Cardiac fibroblast (primary cell): ENCODE results near the gene CPE.

ENCODE experiments used
- DNase-seq, 2 donors: peaks; one replicate each; pipeline versions ENCODE4 v3.0.0 to v3.0.0-alpha.2; 2010; ENCODE audit warnings: low read depth in 2 of 2
- H3K4me3 ChIP-seq, 2 donors: replicated peaks in 1 of 2; 1 replicate in 1 of 2; 2 replicates in 1 of 2; pipeline ENCODE4 v1.5.1; 2011; ENCODE audit warnings: low read depth in 2 of 2, low read length in 2 of 2, mild to moderate bottlenecking in 2 of 2, moderate library complexity in 1 of 2
- CTCF ChIP-seq: IDR thresholded peaks from one replicate; pipeline ENCODE4 v1.5.1; 2011; ENCODE audit warnings: low read depth, mild to moderate bottlenecking, low read length, inconsistent platforms

CPE gene

DNA sequence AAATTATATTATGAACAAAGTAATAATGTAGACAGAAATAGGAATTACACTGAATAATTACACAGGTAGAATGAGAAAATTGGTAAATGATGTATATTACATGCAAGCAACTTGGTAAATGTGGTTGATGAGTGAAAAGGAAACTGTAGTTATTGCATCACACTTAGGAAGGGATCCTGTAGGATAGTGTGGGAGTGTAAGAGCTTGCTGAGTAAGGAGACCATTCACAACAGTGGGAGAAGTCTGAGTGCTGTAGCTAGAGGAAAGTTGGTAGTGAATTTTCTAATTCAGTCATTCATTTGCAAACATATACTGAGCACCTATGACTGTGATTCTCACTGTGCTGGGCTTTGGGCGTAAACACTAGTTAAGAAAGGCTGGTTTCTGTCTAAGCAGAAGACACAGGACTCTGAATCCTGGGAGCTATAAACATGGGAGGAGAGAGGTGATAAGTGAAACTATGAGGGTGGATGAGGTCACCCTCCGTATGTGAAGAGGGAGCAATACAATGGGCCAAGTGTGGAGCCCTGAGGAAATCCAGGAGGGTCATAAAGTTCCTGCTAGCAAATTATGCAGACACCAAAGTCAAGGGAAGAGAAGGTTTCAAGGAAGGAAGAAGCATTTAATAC lies 14.2 kb upstream of the CPE start:
- DNase-seq = peak; percentile 32 to 66
- no peak overlapping the region for H3K4me3 ChIP-seq
- no peak for TF ChIP-seq CTCF

DNA sequence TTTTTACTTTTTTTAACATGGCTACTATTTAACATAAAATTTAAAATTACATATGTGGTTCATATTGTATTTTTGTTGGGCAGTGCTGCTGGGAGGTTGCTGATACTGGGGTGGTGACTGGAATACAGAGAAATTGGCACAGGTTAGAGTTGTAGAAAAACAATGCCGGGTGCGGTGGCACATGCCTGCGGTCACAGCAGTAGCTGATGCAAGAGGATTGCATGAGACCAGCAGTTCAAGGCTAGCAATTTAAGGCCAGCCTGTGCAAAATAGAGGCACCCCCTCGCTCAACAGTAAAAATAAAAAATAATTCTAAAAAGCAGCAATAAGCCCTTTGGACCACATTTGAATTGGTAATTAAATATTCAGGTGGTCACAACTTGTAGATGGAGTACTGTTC lies 11.8 kb upstream of the CPE start:
- no peak overlapping the region for H3K4me3 ChIP-seq
- peak in 1 of 2 donors; percentile 15 for DNase-seq
- no peak for TF ChIP-seq CTCF

DNA sequence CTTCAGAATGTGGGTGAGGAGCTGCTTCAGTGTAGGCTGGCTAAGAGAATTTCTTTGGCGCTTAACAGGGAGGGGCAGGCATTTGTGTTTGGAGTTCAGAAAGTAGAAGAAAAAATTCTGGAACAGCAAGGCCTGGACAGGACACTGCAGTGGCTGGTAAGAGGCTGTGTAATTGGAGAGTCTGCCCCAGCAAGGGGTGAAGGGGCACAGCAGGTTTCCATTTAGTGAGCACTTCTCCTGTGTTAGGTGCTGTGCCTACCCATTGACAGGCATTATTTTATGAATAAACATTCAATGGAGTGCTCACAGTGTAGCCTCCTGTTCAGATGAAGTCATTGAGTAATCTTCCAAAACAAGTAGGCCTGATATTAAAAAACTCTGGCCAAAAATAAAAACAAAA lies 10.7 kb upstream of the CPE start:
- no peak for TF ChIP-seq CTCF
- H3K4me3 ChIP-seq = no peak overlapping the region
- no peak for DNase-seq

- TF ChIP-seq CTCF = no peak
- no peak for DNase-seq
- no peak overlapping the region for H3K4me3 ChIP-seq
Measured at GRCh38 chr4:165368567-165368966, 10.2 kb upstream of the CPE start.

DNA sequence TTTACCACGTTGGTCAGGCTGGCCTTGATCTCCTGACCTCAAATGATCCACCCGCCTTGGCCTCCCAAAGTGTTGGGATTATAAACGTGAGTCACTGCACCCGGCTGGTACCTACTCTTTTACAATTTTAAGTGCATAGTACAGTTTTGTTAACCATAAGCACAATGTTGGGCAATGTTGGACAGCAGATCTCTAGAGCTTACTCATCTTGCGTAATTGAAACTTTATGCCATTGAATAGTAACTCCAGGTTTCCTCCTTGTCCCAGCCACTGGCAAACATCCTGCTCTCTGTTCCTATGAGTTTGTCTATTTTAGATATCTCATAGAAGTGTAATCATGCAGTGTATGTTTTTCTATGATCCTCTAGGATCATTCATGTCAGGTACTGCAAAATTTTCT lies 9.3 kb upstream of the CPE start:
- TF ChIP-seq CTCF = no peak
- no peak overlapping the region for H3K4me3 ChIP-seq
- DNase-seq = peak in 1 of 2 donors; percentile 44

GRCh38 chr4:165370530-165370929 lies 8.3 kb upstream of the CPE start:
- DNase-seq = no peak
- TF ChIP-seq CTCF = no peak
- no peak overlapping the region for H3K4me3 ChIP-seq

GRCh38 chr4:165375465-165375864 lies 3.3 kb upstream of the CPE start:
- no peak for DNase-seq
- no peak for TF ChIP-seq CTCF
- H3K4me3 ChIP-seq = no peak overlapping the region
